T-helper 1 cell treated with Interleukin-12 subunit alpha and Interleukin-12 subunit beta and Interleukin-4 antibody, amounts not matched to agents 30 ng/mL and 1 ng/mL, for 36 hours (primary cell): ENCODE data around the gene RGS3. TPM values are rescaled to one million over a fixed set of nuclear protein-coding genes. Genes with fewer than 3 reads are reported as not detected.
"Not testable (repeated sequence)": the region's sequence is repeated elsewhere in the genome, so short reads cannot be mapped to it uniquely, and the experiment has no call there.

Experiments
- intact Hi-C: fragments of 100-400 bp; cut with micrococcal nuclease; formaldehyde crosslinking; loops from one replicate; pipeline ENCODE4 v1.15.1; 2024
- total RNA-seq: library from RNA; stranded (reverse); gene quantifications from 2 replicates; pipeline ENCODE4 v1.2.3, GENCODE V29; 2022

The RGS3 gene
- total RNA-seq, 1 donor from 2014 or later = 35.9 TPM

- intact Hi-C loops = no loop called here
Observed at GRCh38 chr9:113486327-113486726, 22.8 kb downstream of the RGS3 start.

GRCh38 chr9:113488071-113488470, 24.5 kb downstream of the RGS3 start:
- intact Hi-C loops = no loop called here

- intact Hi-C loops = no loop called here
Observed at GRCh38 chr9:113488490-113488889, 25.0 kb downstream of the RGS3 start.

GRCh38 chr9:113491147-113491546, 27.6 kb downstream of the RGS3 start:
- intact Hi-C loops = not testable (repeated sequence)

- intact Hi-C loops = no loop called here
Observed at GRCh38 chr9:113492343-113493202, 29.0 kb downstream of the RGS3 start.

DNA sequence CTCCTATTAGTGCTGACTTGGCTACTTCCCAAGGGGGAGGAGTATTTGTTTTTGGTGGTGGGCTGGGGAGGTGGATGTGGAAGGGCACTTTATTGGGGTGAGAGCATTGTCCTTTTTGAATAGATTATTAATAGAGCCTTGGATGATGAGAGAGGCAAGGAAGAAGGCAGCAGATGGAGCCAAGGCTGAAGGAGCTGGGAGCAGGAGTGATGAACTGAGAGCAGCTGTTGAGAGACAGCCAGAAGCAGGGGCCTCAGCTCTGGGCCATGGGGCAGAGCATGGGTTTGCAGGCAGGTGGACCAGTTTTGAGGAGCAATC, 29.6 kb downstream of the RGS3 start:
- intact Hi-C loops = no loop called here

DNA sequence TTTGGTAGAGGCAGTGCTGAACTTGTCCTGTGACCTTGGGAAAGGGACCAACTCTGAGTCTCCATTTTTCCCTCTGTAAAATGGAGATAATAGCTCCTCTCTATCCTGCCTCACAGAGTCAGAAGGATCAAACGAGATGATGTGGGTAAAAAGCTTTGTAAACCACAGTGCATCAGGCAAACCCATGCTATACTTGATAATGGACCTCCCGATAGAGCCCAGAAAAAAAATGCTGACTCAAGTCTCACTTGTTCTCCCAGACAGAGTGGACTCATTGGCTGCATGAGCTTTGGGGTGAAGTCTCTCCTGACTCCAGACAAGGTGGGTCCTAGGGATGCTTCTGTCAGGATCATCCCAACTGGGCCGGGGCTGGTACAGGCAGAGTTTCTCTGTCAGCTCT, 32.0 kb downstream of the RGS3 start:
- intact Hi-C loops = no loop called here

GRCh38 chr9:113497051-113497450, 33.5 kb downstream of the RGS3 start:
- intact Hi-C loops = no loop called here

GRCh38 chr9:113499153-113499875, 35.8 kb downstream of the RGS3 start:
- intact Hi-C loops = no loop called here

DNA sequence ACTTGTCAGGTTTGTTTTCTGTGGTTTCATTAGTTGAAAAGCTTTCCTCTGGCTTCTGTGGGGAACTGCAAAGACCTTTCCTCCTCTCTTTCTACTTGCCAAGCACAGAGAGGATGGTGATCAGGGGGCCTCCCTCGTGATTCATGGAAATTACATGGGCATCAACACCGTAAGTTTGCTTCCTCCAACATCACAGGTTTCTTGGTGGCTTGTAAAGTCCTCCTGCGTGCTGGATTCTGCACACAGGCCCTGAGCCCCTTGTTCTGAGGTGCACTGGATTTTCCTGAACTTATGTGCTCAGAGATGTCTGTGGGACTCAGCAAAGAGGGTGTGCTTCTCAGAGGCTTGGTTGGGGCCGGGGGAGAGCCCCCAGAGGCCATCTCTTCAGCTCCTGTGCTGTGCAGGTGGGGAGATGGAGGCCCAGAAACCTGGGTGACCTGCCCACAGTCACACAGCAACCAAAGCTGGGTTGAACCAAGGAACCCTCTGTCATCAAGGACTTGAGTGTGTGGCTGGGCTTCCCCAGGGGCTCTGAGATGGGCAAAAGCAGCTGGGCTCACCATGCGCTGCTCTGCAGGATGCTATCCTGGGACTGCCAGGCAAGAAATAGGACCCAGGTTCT, 36.5 kb downstream of the RGS3 start:
- intact Hi-C loops = no loop called here

GRCh38 chr9:113501129-113501686, 37.7 kb downstream of the RGS3 start:
- intact Hi-C loops = no loop called here

DNA sequence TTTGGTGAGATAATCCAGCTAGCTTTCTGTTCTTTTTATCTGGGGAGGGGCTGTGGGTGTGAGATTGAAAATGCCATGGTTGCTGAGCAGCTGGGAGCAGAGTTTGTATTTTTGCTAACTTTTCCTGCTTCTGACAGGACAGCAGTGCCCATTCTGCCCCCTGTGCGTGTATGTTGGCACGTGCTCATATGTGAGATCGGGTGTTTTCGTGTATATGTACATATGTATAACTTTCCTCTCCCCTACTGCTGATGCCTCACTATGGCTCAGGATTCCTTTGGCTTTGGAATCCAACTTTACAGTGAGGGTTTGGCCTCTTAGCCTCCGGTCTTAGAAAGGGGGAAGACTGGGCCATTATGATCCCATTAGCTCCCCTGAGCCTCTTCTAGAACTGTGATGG, 38.3 kb downstream of the RGS3 start:
- intact Hi-C loops = no loop called here

DNA sequence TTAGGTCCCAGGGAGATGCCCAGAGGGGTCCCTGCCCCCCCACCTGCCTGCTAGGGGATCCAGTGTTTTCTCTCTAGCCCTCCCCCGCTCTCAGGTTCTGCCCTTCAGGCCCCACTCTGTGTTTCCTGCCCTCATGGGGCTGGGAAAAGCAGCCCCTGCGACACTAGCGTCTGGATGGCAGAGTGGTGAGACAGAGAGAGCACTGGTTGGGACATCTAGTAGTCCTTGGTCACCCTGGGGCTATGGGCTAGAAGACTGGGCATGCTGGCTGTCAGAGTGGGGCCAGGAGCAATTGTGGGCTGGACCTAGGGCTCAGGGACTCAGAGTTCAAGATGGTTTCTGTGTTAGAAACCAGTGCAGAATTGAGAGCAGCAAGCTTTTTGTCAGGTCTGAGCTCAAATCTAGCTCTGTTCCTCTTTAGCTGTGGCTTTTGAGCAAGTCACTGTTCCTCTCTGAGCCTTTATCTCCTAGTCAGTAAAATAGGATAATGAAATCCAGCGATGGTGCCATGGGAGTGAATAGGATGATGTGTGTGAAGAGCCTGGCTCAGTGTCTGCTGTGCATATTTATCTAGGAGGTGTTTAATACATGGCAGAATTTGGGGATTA, 39.0 kb downstream of the RGS3 start:
- intact Hi-C loops = no loop called here

DNA sequence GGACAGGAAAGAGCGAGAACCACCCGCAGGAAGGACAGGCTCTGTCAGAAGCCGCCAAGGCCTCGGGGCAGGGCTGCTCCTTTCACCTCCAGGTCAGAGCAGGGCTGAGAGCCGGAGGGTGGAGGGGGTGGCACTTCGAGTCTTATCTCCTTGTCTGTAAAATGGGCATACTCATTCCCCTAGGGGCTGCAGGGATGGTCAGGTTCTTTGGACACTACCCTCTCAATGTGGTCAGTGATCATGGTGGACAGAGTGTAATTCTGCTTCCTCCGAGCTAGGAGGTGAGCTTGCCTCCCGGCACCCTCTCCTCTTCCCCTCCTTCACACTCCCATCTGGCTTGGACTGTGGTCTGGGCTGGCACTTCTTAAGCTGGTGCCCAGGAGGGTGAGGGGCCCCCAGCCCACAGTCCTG, 39.6 kb downstream of the RGS3 start:
- intact Hi-C loops = no loop called here

GRCh38 chr9:113503613-113504211, 40.2 kb downstream of the RGS3 start:
- intact Hi-C loops = no loop called here

GRCh38 chr9:113504725-113505590, 41.4 kb downstream of the RGS3 start:
- intact Hi-C loops = no loop called here

DNA sequence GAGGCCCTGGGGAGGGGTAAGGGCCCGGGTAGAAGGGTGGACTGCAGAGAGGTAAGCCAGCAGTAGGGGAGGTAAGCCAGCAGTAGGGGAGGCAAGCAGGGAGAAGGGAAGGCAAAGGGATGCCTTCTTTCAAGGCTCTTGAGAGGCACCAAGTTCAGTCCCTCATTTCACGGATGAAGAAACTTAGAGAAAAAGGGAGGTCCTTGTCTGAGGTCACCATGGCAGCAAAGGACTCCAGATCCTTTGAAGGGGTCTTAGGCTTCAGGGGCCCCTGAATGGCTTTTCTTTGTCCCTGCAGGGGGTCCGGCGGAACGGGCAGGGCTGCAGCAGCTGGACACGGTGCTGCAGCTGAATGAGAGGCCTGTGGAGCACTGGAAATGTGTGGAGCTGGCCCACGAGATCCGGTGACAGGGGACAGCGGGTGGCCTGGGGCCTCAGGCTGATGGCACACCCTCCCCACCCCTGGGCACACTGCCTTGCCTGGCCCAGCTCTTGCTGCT, 42.6 kb downstream of the RGS3 start:
- intact Hi-C loops = no loop called here

DNA sequence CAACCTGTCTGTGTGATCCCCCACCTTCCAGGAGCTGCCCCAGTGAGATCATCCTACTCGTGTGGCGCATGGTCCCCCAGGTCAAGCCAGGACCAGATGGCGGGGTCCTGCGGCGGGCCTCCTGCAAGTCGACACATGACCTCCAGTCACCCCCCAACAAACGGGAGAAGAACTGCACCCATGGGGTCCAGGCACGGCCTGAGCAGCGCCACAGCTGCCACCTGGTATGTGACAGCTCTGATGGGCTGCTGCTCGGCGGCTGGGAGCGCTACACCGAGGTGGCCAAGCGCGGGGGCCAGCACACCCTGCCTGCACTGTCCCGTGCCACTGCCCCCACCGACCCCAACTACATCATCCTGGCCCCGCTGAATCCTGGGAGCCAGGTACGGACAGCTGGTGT, 43.7 kb downstream of the RGS3 start:
- intact Hi-C loops = no loop called here

DNA sequence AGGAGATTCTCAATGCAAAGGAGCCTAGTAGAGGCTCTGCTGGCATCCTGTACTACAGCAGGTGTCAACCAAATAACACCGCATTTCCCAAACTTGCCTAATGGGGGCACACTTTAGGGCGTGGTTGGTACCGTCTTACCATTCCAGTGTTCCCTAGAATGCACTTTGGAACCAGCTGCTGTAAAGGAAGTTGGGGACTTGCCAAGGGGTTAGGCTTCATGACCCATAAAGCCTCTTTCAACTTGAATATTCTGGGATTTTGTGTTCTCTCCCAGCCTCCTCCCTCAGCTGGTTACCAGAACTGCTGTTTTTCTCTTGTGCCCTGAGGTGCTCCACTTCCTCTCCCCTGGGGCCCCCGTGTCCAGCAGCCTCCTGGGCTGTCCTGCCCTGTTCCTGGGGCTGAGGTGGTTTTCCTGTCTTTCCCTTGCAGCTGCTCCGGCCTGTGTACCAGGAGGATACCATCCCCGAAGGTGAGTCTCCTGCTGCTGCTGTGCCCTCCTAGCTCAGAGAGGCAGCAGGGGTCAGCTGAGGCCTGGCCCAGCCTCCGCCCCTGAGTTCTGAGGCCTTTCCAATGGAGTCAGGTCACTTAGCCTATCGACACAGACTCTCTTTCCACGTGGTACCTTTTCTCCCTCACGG, 44.7 kb downstream of the RGS3 start:
- intact Hi-C loops = no loop called here

- intact Hi-C loops = no loop called here
Observed at GRCh38 chr9:113509463-113509862, 45.9 kb downstream of the RGS3 start.
